ENCODE data around the gene HPSE2.
A peak's percentile ranks its signal among the peaks of the same experiment; 100 is the strongest.

Gene HPSE2

GRCh38 chr10:98481404-98481945 lies 754.2 kb downstream of the HPSE2 start:
- Histone ChIP-seq H3K27me3 (replicated peaks in 2 of 5; ENCODE audit: control insufficient read depth in 4 of 5, insufficient read depth in 5 of 5, low read length in 4 of 5) (no peaks in the 10 kb centered on the region), H3K4me1 (ENCODE audit: control extremely low read depth in 1 of 4, control insufficient read depth in 4 of 4, insufficient read depth in 4 of 4, low read length in 3 of 4) (peaks cover 0 to 3% (median 0%) of the 10 kb centered on the region in 4 experiments), H3K9me3 (ENCODE audit: control extremely low read depth in 1 of 5, control insufficient read depth in 4 of 5, insufficient read depth in 2 of 5, low read depth in 1 of 5, low read length in 4 of 5) (peaks cover 0 to 2% (median 0%) of the 10 kb centered on the region in 5 experiments), H3K4me3 (ENCODE audit: control insufficient read depth in 1 of 7, extremely low read depth in 1 of 7, insufficient read depth in 4 of 7, low read depth in 2 of 7, low read length in 6 of 7) (no peak overlapping the region), H3K27ac (ENCODE audit: insufficient read depth in 1 of 2, low read depth in 1 of 2, low read length in 2 of 2, poor library complexity in 1 of 2, severe bottlenecking in 2 of 2) (no peak overlapping the region), H3K36me3 (ENCODE audit: control insufficient read depth in 4 of 4, insufficient read depth in 4 of 4, low read length in 3 of 4) (no peaks in the 10 kb centered on the region)
- CTCF ChIA-PET: interaction anchor here (1.3 kb wide), 1 partner anchor 15 kb away, joined by 3 read pairs; no protein-coding TSS in a partner anchor
- 97% methylated on average over 5 of the region's 5 CpGs for WGBS (ENCODE audit: insufficient coverage)
- no peak for DNase-seq
- POLR2A ChIA-PET: no interaction called here

GRCh38 chr10:98478430-98479222 lies 757.0 kb downstream of the HPSE2 start:
- no peak for DNase-seq
- H3K27me3 ChIP-seq (replicated peaks in 2 of 5; ENCODE audit: control insufficient read depth in 4 of 5, insufficient read depth in 5 of 5, low read length in 4 of 5): no peaks in the 10 kb centered on the region
- H3K27ac ChIP-seq (ENCODE audit: insufficient read depth in 1 of 2, low read depth in 1 of 2, low read length in 2 of 2, poor library complexity in 1 of 2, severe bottlenecking in 2 of 2): no peak overlapping the region
- CTCF ChIA-PET: interaction anchor here (1.1 to 1.4 kb wide), 2 partner anchors 10 to 12 kb away, joined by 4 to 5 read pairs; no protein-coding TSS in a partner anchor
- peaks cover 0 to 3% (median 0%) of the 10 kb centered on the region in 4 experiments for H3K4me1 ChIP-seq (ENCODE audit: control extremely low read depth in 1 of 4, control insufficient read depth in 4 of 4, insufficient read depth in 4 of 4, low read length in 3 of 4)
- POLR2A ChIA-PET: no interaction called here
- no peak overlapping the region for H3K4me3 ChIP-seq (ENCODE audit: control insufficient read depth in 1 of 7, extremely low read depth in 1 of 7, insufficient read depth in 4 of 7, low read depth in 2 of 7, low read length in 6 of 7)
- H3K36me3 ChIP-seq (ENCODE audit: control insufficient read depth in 4 of 4, insufficient read depth in 4 of 4, low read length in 3 of 4): no peaks in the 10 kb centered on the region
- peaks cover 0 to 2% (median 0%) of the 10 kb centered on the region in 5 experiments for H3K9me3 ChIP-seq (ENCODE audit: control extremely low read depth in 1 of 5, control insufficient read depth in 4 of 5, insufficient read depth in 2 of 5, low read depth in 1 of 5, low read length in 4 of 5)
- 95% methylated on average over 4 of the region's 6 CpGs for WGBS (ENCODE audit: insufficient coverage)

- Histone ChIP-seq H3K27me3 (replicated peaks in 2 of 5; ENCODE audit: control insufficient read depth in 4 of 5, insufficient read depth in 5 of 5, low read length in 4 of 5) (no peaks in the 10 kb centered on the region), H3K4me1 (ENCODE audit: control extremely low read depth in 1 of 4, control insufficient read depth in 4 of 4, insufficient read depth in 4 of 4, low read length in 3 of 4) (peaks cover 0 to 3% (median 0%) of the 10 kb centered on the region in 4 experiments), H3K27ac (ENCODE audit: insufficient read depth in 1 of 2, low read depth in 1 of 2, low read length in 2 of 2, poor library complexity in 1 of 2, severe bottlenecking in 2 of 2) (no peak overlapping the region), H3K36me3 (ENCODE audit: control insufficient read depth in 4 of 4, insufficient read depth in 4 of 4, low read length in 3 of 4) (no peaks in the 10 kb centered on the region), H3K9me3 (ENCODE audit: control extremely low read depth in 1 of 5, control insufficient read depth in 4 of 5, insufficient read depth in 2 of 5, low read depth in 1 of 5, low read length in 4 of 5) (no peaks in the 10 kb centered on the region), H3K4me3 (ENCODE audit: control insufficient read depth in 1 of 7, extremely low read depth in 1 of 7, insufficient read depth in 4 of 7, low read depth in 2 of 7, low read length in 6 of 7) (no peak overlapping the region)
- POLR2A ChIA-PET: no interaction called here
- CTCF ChIA-PET: interaction anchor here (1.1 to 1.4 kb wide), 2 partner anchors 9 to 11 kb away, joined by 4 to 5 read pairs; no protein-coding TSS in a partner anchor
- DNase-seq: no peak
Measured at GRCh38 chr10:98477861-98478260, 757.8 kb downstream of the HPSE2 start.

GRCh38 chr10:98474628-98475027 lies 761.0 kb downstream of the HPSE2 start:
- no peaks in the 10 kb centered on the region for H3K9me3 ChIP-seq (ENCODE audit: control extremely low read depth in 1 of 5, control insufficient read depth in 4 of 5, insufficient read depth in 2 of 5, low read depth in 1 of 5, low read length in 4 of 5)
- no peak overlapping the region for H3K4me3 ChIP-seq (ENCODE audit: control insufficient read depth in 1 of 7, extremely low read depth in 1 of 7, insufficient read depth in 4 of 7, low read depth in 2 of 7, low read length in 6 of 7)
- no peaks in the 10 kb centered on the region for H3K36me3 ChIP-seq (ENCODE audit: control insufficient read depth in 4 of 4, insufficient read depth in 4 of 4, low read length in 3 of 4)
- POLR2A ChIA-PET: interaction anchor here (0.6 kb wide), 1 partner anchor 566 kb away, joined by 4 read pairs; no protein-coding TSS in a partner anchor
- no peak overlapping the region for H3K27ac ChIP-seq (ENCODE audit: insufficient read depth in 1 of 2, low read depth in 1 of 2, low read length in 2 of 2, poor library complexity in 1 of 2, severe bottlenecking in 2 of 2)
- H3K4me1 ChIP-seq (ENCODE audit: control extremely low read depth in 1 of 4, control insufficient read depth in 4 of 4, insufficient read depth in 4 of 4, low read length in 3 of 4): peaks cover 0 to 3% (median 1%) of the 10 kb centered on the region in 4 experiments
- peaks cover 0 to 4% (median 0%) of the 10 kb centered on the region in 5 experiments for H3K27me3 ChIP-seq (replicated peaks in 2 of 5; ENCODE audit: control insufficient read depth in 4 of 5, insufficient read depth in 5 of 5, low read length in 4 of 5)
- DNase-seq: no peak
- CTCF ChIA-PET: no interaction called here

- no peak overlapping the region for H3K4me3 ChIP-seq (ENCODE audit: control insufficient read depth in 1 of 7, extremely low read depth in 1 of 7, insufficient read depth in 4 of 7, low read depth in 2 of 7, low read length in 6 of 7)
- H3K27ac ChIP-seq (ENCODE audit: insufficient read depth in 1 of 2, low read depth in 1 of 2, low read length in 2 of 2, poor library complexity in 1 of 2, severe bottlenecking in 2 of 2): no peak overlapping the region
- peaks cover 0 to 7% (median 0%) of the 10 kb centered on the region in 5 experiments for H3K27me3 ChIP-seq (replicated peaks in 2 of 5; ENCODE audit: control insufficient read depth in 4 of 5, insufficient read depth in 5 of 5, low read length in 4 of 5)
- 7% methylated on average over 3 of the region's 4 CpGs for WGBS (ENCODE audit: insufficient coverage)
- H3K36me3 ChIP-seq (ENCODE audit: control insufficient read depth in 4 of 4, insufficient read depth in 4 of 4, low read length in 3 of 4): no peaks in the 10 kb centered on the region
- ChIA-PET CTCF (no interaction called here), POLR2A (interaction anchor here (0.6 kb wide), 1 partner anchor 755 kb away, joined by 3 read pairs; no protein-coding TSS in a partner anchor)
- H3K9me3 ChIP-seq (ENCODE audit: control extremely low read depth in 1 of 5, control insufficient read depth in 4 of 5, insufficient read depth in 2 of 5, low read depth in 1 of 5, low read length in 4 of 5): no peaks in the 10 kb centered on the region
- peaks cover 0 to 12% (median 12%) of the 10 kb centered on the region in 4 experiments for H3K4me1 ChIP-seq (ENCODE audit: control extremely low read depth in 1 of 4, control insufficient read depth in 4 of 4, insufficient read depth in 4 of 4, low read length in 3 of 4)
- DNase-seq: peak in 2 of 3 donors; percentile 19 to 35
Measured at GRCh38 chr10:98472196-98472595, 763.5 kb downstream of the HPSE2 start.

- CTCF ChIA-PET: no interaction called here
- no peaks in the 10 kb centered on the region for H3K9me3 ChIP-seq (ENCODE audit: control extremely low read depth in 1 of 5, control insufficient read depth in 4 of 5, insufficient read depth in 2 of 5, low read depth in 1 of 5, low read length in 4 of 5)
- H3K27ac ChIP-seq (ENCODE audit: insufficient read depth in 1 of 2, low read depth in 1 of 2, low read length in 2 of 2, poor library complexity in 1 of 2, severe bottlenecking in 2 of 2): no peak overlapping the region
- peaks cover 0 to 7% (median 0%) of the 10 kb centered on the region in 5 experiments for H3K27me3 ChIP-seq (replicated peaks in 2 of 5; ENCODE audit: control insufficient read depth in 4 of 5, insufficient read depth in 5 of 5, low read length in 4 of 5)
- H3K4me3 ChIP-seq (ENCODE audit: control insufficient read depth in 1 of 7, extremely low read depth in 1 of 7, insufficient read depth in 4 of 7, low read depth in 2 of 7, low read length in 6 of 7): no peak overlapping the region
- H3K4me1 ChIP-seq (ENCODE audit: control extremely low read depth in 1 of 4, control insufficient read depth in 4 of 4, insufficient read depth in 4 of 4, low read length in 3 of 4): peaks cover 0 to 12% (median 12%) of the 10 kb centered on the region in 4 experiments
- POLR2A ChIA-PET: no interaction called here
- 95% methylated on average over 4 of the region's 5 CpGs for WGBS (ENCODE audit: insufficient coverage)
- no peaks in the 10 kb centered on the region for H3K36me3 ChIP-seq (ENCODE audit: control insufficient read depth in 4 of 4, insufficient read depth in 4 of 4, low read length in 3 of 4)
- DNase-seq: no peak
Measured at GRCh38 chr10:98470850-98471249, 764.8 kb downstream of the HPSE2 start.
